Measurements from ENCODE around the gene PPA1. TPM values are rescaled to one million over a fixed set of nuclear protein-coding genes. Genes with fewer than 3 reads are reported as not detected.

Gene PPA1
- 223 to 246 TPM (median 227 TPM) in 5 replicates for total RNA-seq (2022; extraction: Qiagen RNA extraction; ENCODE audit: low read depth)

DNA sequence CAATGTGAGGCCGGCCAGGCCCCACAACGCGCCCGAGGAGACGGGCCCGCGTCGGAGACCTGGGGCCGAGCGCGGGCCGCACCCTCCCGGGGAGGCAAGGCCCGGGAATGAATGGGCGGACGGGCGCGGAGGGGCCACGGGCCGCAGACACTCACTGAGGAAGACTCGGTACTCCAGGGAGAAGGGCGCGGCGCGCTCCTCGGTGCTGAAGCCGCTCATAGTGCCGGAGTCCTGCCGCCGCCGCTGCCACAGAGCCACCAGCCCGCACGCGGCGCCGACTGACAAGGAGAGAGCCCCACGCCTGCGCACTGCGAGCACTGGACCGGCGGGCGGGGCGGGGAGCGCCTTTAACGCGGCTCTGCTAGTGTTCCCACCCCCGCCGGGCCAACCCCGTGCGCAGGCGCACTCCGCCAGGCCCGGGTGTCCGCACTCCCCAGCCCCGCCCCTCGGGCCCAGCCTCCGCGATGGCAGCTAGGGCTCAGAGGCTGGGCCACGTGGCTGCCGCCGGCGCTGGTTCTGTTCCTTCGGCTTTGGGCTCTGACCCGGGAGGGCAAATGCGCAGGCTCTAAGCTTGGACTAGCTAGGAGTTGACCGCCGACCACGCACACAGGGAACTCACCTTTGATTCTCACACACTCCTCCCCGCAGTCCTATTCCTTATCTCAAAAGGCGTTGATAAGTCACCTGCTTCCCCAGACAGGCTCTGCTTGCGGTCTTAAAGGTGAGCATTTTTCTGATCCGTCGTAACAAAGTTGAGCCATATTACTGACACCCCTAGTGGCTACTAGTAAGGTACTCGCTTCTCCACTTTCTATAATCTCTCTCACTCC, at the start of gene PPA1:
TSS of gene PPA1 (minus strand) at position 321 of the 830 bp plus-strand sequence. CDS start at position 219, 102 bp downstream.

Other genes with a start within 250 kb of the PPA1 start
- 23.6 to 29.7 TPM (median 27.0 TPM) in 5 replicates for gene MACROH2A2, start 180.6 kb downstream of the PPA1 start, total RNA-seq (2022; extraction: Qiagen RNA extraction; ENCODE audit: low read depth)
- 29.1 to 38.8 TPM (median 37.1 TPM) in 5 replicates for gene AIFM2, start 100.6 kb downstream of the PPA1 start, total RNA-seq (2022; extraction: Qiagen RNA extraction; ENCODE audit: low read depth)
- gene TYSND1, start 86.7 kb downstream of the PPA1 start, total RNA-seq (2022; extraction: Qiagen RNA extraction; ENCODE audit: low read depth): 13.2 to 17.3 TPM (median 16.7 TPM) in 5 replicates
- 80.9 to 100 TPM (median 90.9 TPM) in 5 replicates for gene SAR1A, start 62.9 kb downstream of the PPA1 start, total RNA-seq (2022; extraction: Qiagen RNA extraction; ENCODE audit: low read depth)
- 0.05 TPM in 1 of 5 replicates, not detected in the others for gene NPFFR1, start 50.6 kb upstream of the PPA1 start, total RNA-seq (2022; extraction: Qiagen RNA extraction; ENCODE audit: low read depth)
- 20.2 to 22.0 TPM (median 20.6 TPM) in 5 replicates for gene LRRC20, start 149.2 kb upstream of the PPA1 start, total RNA-seq (2022; extraction: Qiagen RNA extraction; ENCODE audit: low read depth)
- 11.7 to 15.2 TPM (median 14.3 TPM) in 5 replicates for gene EIF4EBP2, start 170.7 kb upstream of the PPA1 start, total RNA-seq (2022; extraction: Qiagen RNA extraction; ENCODE audit: low read depth)
- not detected in 5 replicates for gene NODAL, start 208.3 kb upstream of the PPA1 start, total RNA-seq (2022; extraction: Qiagen RNA extraction; ENCODE audit: low read depth)
- gene PALD1, start 245.3 kb upstream of the PPA1 start, total RNA-seq (2022; extraction: Qiagen RNA extraction; ENCODE audit: low read depth): 5.5 to 7.3 TPM (median 6.8 TPM) in 5 replicates

Data from A549 treated with GW870086 at 1 μM for 4 hours (cell line).